Pancreas (tissue), 10 donors: ENCODE results near the gene HS3ST1. TPM values are rescaled to one million over a fixed set of nuclear protein-coding genes. Genes with fewer than 3 reads are reported as not detected.

Experiments
- ATAC-seq, 4 donors: fragments of 200-7000 bp; cut with Tn5 transposase; one replicate each; pipeline versions ENCODE4 v1.8.0 to v1.9.1; 2020; ENCODE audit warnings: mild to moderate bottlenecking in 4 of 4, moderate library complexity in 4 of 4
- DNase-seq, 6 donors: peaks; one replicate each; pipeline ENCODE4 v3.0.0-alpha.2; 2020
- FAIRE-seq: peaks from 2 replicates; lab custom pipeline; 2012; peaks lifted over from hg19 to GRCh38; lab: Jason Lieb, UNC
- H3K27ac ChIP-seq, 4 donors: fragments of 200-600 bp; sonication (generic); 1 replicate in 3 of 4; 2 replicates in 1 of 4; pipeline versions ENCODE4 v1.5.0 to v1.8.0; 2020
- H3K27me3 ChIP-seq, 4 donors: fragments of 200-600 bp; one replicate each; pipeline ENCODE4 v1.8.0; 2021
- H3K36me3 ChIP-seq, 3 donors: fragments of 200-600 bp; sonication (generic) in 1 of 3; one replicate each; pipeline versions ENCODE4 v1.5.0 to v1.8.0; 2020 to 2021
- H3K4me1 ChIP-seq, 3 donors: fragments of 200-600 bp; one replicate each; pipeline ENCODE4 v1.8.0; 2021
- H3K4me3 ChIP-seq, 4 donors: fragments of 200-600 bp; sonication (generic) in 2 of 4; one replicate each; pipeline versions ENCODE4 v1.5.0 to v1.8.0; 2020 to 2021
- H3K9me3 ChIP-seq, 4 donors: fragments of 200-600 bp; one replicate each; pipeline ENCODE4 v1.8.0; 2021
- WGBS, 2 donors: extraction: QIAGEN DNeasy Blood & Tissue Kit; methylation state at CpG; one replicate each; pipeline ENCODE4 v1.1.7; 2013; 5-methylcytosine and 5-hydroxymethylcytosine counted together
- intact Hi-C, 3 donors: fragments of 100-400 bp; cut with DNase I; formaldehyde crosslinking; loops; one replicate each; pipeline versions ENCODE4 v1.11.1 to v1.14.2; 2022
- polyA plus RNA-seq, 2 donors: library from polyadenylated mRNA; stranded (reverse); fragments of 200-250 nt; gene quantifications; one replicate each; pipeline ENCODE4 v1.2.3, GENCODE V29; 2013
- total RNA-seq, 6 donors: library from RNA; stranded (reverse); fragmentation: NEBNext Ultra II Directional in 4 of 6; extraction: Animal tissue kit (Norgen Biotek cat#: 25700) in 4 of 6; gene quantifications; one replicate each; pipeline versions ENCODE4 v1.2.1 to v1.2.4, GENCODE V29; 2021 to 2023
- TF ChIP-seq, protein P1 (sequence below), 4 donors: fragments of 200-600 bp; sonication (generic) in 3 of 4; IDR thresholded peaks; one replicate each; pipeline versions ENCODE4 v1.5.0 to v1.8.0; 2021; ENCODE audit warnings: antibody characterized with exemption in 4 of 4
- donor health status: healthy with polysubstance abuse.
- donor health status: DM: no; HTN: no; CAD: no; lungs with moderate emphysema.
- donor health status: DM: no; HTN: no; CAD: no.
- donor health status: control.
- donor health status: control.
- donor health status: Bipolar disorder and iron deficiency.
- donor health status: DM: yes; HTN: yes; CAD: no.
- donor health status: DM: no; HTN: no; CAD: no.
- donor health status: DM: no; HTN: no; CAD: no.
- donor health status: DM: yes; HTN: yes; CAD: no.

HS3ST1 gene
- total and polyA plus RNA-seq, 8 donors = 0.16 to 2.1 (median 0.49) TPM

DNA sequence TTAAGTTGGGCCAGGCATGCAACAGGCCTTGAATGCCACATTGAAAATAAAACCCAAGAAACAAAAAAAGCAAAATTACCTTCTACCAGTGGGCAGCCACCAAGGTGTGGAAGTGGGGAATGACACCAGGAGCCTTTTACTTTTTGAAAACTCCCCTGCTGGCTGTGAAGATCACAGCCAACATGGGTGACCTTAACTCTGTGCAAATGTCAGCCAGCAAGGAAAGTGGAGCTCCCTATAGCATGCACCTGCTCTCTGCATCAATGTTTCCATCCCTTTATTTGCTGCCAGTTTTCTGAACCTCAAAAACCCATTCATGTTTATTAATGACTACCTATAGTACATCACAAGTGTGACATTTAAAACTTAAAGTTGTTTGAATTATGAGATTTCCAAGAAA lies 63.7 kb downstream of the HS3ST1 start:
- DNase-seq (no peak), FAIRE-seq (no peak), ATAC-seq (no peak)
- intact Hi-C loops = no loop called here
- H3K4me3 ChIP-seq = no peak overlapping the region
- no peak overlapping the region for H3K27ac ChIP-seq
- TF ChIP-seq, protein P1, sequence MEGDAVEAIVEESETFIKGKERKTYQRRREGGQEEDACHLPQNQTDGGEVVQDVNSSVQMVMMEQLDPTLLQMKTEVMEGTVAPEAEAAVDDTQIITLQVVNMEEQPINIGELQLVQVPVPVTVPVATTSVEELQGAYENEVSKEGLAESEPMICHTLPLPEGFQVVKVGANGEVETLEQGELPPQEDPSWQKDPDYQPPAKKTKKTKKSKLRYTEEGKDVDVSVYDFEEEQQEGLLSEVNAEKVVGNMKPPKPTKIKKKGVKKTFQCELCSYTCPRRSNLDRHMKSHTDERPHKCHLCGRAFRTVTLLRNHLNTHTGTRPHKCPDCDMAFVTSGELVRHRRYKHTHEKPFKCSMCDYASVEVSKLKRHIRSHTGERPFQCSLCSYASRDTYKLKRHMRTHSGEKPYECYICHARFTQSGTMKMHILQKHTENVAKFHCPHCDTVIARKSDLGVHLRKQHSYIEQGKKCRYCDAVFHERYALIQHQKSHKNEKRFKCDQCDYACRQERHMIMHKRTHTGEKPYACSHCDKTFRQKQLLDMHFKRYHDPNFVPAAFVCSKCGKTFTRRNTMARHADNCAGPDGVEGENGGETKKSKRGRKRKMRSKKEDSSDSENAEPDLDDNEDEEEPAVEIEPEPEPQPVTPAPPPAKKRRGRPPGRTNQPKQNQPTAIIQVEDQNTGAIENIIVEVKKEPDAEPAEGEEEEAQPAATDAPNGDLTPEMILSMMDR (IDR thresholded peaks at IDR 0.05) = no peak
- H3K36me3 ChIP-seq = no peaks in the 10 kb centered on the region
- H3K9me3 ChIP-seq = no peaks in the 10 kb centered on the region
- no peaks in the 10 kb centered on the region for H3K4me1 ChIP-seq
- peaks cover 0 to 6% (median 0%) of the 10 kb centered on the region in 4 donors for H3K27me3 ChIP-seq

DNA sequence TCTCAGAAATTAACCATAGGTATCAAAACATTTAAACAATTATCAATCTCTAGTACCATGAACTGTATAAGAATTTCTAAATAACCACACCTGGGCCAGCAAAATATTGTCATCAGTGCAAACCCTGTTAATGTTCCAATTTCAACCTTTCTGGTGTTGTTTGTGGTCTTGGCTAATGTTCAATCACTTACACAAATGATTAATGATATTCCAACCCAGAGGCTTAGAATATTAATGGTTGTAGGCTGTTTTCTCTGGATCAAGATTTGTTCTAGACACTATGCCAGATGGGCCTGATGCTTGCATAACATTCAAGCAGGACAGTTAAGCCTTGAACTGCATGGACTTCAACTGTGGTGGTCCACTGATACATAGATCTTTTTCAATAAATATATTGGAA lies 69.1 kb downstream of the HS3ST1 start:
- Histone ChIP-seq H3K9me3 (no peaks in the 10 kb centered on the region), H3K27ac (no peak overlapping the region), H3K36me3 (no peaks in the 10 kb centered on the region), H3K4me3 (no peak overlapping the region), H3K4me1 (no peaks in the 10 kb centered on the region), H3K27me3 (no peaks in the 10 kb centered on the region)
- TF ChIP-seq, protein P1 (IDR thresholded peaks at IDR 0.05) = no peak
- intact Hi-C loops = no loop called here
- no peak for DNase-seq
- ATAC-seq = no peak
- no peak for FAIRE-seq

DNA sequence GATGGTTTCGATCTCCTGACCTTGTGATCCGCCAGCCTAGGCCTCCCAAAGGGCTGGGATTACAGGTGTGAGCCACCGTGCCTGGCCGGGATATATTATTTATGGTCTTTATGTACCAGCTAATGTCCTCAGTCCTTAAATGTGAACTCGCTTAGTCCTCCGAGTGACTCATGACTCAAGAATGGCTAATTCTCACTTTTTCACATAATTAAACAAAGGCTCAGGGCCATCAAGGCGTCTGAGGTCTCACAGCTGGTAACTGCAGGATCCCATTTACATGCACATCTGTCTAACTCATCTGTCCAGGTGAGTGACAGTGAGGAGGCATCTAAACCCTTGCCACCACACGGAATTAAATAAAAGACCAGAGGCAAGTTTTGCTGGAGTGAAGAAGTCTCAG lies 73.5 kb downstream of the HS3ST1 start:
- no peak overlapping the region for H3K27ac ChIP-seq
- H3K9me3 ChIP-seq = no peaks in the 10 kb centered on the region
- intact Hi-C loops = no loop called here
- ATAC-seq (no peak), FAIRE-seq (no peak), DNase-seq (no peak)
- H3K27me3 ChIP-seq = no peaks in the 10 kb centered on the region
- TF ChIP-seq, protein P1 (IDR thresholded peaks at IDR 0.05) = no peak
- no peak overlapping the region for H3K4me3 ChIP-seq
- WGBS, 2 donors = 60 to 66% methylated on average over 8 of the region's 8 CpGs
- H3K36me3 ChIP-seq = no peaks in the 10 kb centered on the region
- no peaks in the 10 kb centered on the region for H3K4me1 ChIP-seq

DNA sequence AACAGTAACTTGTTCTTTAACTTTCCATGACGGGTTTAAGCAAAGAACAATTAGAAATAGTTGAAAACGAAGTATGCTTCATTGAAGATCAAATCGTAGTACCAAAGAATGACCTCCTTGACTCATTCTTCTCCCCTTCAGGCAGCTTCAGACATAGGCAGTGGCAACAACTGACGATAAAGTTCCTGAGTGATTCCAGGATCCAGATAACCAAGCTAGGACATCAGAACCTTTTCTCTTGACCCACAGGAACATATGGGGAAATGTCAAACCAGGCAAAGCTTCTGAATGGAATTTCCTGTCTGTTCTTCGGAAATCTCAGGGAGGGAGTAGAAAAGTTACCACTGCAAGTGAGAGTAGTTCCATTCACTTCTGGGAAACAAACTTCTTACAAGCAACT lies 74.2 kb downstream of the HS3ST1 start:
- ATAC-seq = no peak
- WGBS, 2 donors = 47 to 61% methylated on average over 5 of the region's 5 CpGs
- no peak overlapping the region for H3K27ac ChIP-seq
- no peak for FAIRE-seq
- no peak overlapping the region for H3K4me3 ChIP-seq
- H3K9me3 ChIP-seq = no peaks in the 10 kb centered on the region
- H3K4me1 ChIP-seq = no peaks in the 10 kb centered on the region
- H3K27me3 ChIP-seq = no peaks in the 10 kb centered on the region
- H3K36me3 ChIP-seq = no peaks in the 10 kb centered on the region
- TF ChIP-seq, protein P1 (IDR thresholded peaks at IDR 0.05) = no peak
- no peak for DNase-seq
- intact Hi-C loops = no loop called here

DNA sequence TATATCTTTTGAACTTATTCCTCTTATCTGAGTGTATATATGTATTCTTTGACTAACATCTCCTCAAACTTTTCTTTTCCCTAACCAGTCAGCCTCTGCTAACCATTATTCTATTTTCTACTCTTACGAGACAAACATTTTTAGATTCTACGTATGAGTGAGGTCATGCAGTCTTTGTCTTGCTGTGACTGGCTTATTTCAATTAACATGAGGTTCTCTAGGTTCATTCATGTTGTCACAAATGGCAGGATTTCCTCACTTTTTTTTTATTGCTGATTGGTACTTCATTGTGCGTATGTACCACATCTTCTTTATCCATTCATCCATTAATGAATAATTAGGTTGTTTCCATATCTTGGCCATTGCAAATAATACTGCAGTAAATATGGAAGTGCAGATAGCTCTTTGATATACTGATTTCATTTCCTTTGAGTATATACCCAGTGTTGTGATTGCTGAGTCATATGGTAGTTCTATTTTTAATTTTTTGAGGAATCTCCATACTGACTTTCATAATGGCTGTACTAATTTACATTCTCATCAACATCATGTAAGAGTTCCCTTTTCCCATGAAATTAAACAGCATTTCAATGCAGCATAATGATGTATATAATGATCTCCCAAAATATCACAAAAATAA lies 80.1 kb downstream of the HS3ST1 start:
- H3K36me3 ChIP-seq = no peaks in the 10 kb centered on the region
- no peak for FAIRE-seq
- no peak for ATAC-seq
- no peak overlapping the region for H3K27ac ChIP-seq
- H3K9me3 ChIP-seq = no peaks in the 10 kb centered on the region
- no peaks in the 10 kb centered on the region for H3K27me3 ChIP-seq
- no peak overlapping the region for H3K4me3 ChIP-seq
- TF ChIP-seq, protein P1 (IDR thresholded peaks at IDR 0.05) = no peak
- no peak for DNase-seq
- intact Hi-C loops = no loop called here
- 57 to 74% methylated on average over 3 of the region's 3 CpGs for WGBS, 2 donors
- no peaks in the 10 kb centered on the region for H3K4me1 ChIP-seq
